GM21619 (cell line): ENCODE measurements around the gene TTC36.
A peak's percentile ranks its signal among the peaks of the same experiment; 100 is the strongest.
"Not testable (repeated sequence)": the region's sequence is repeated elsewhere in the genome, so short reads cannot be mapped to it uniquely, and the experiment has no call there.

ENCODE experiments used
- ATAC-seq: cut with Tn5 transposase; IDR thresholded peaks from one replicate; pipeline ENCODE4 v1.9.1; 2021; ENCODE audit not compliant: unreplicated experiment

TTC36 gene, protein sequence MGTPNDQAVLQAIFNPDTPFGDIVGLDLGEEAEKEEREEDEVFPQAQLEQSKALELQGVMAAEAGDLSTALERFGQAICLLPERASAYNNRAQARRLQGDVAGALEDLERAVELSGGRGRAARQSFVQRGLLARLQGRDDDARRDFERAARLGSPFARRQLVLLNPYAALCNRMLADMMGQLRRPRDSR

GRCh38 chr11:118527109-118527508 lies at the start of gene TTC36:
Gene TTC36, plus strand, starts transcription at chr11:118527474. Its CDS starts 21 bp downstream, at chr11:118527495.
- ATAC-seq, result no peak

GRCh38 chr11:118481238-118481637 lies 46.0 kb upstream of the TTC36 start:
- ATAC-seq, result not testable (repeated sequence)

GRCh38 chr11:118484405-118484804 lies 42.9 kb upstream of the TTC36 start:
- ATAC-seq, result no peak

DNA sequence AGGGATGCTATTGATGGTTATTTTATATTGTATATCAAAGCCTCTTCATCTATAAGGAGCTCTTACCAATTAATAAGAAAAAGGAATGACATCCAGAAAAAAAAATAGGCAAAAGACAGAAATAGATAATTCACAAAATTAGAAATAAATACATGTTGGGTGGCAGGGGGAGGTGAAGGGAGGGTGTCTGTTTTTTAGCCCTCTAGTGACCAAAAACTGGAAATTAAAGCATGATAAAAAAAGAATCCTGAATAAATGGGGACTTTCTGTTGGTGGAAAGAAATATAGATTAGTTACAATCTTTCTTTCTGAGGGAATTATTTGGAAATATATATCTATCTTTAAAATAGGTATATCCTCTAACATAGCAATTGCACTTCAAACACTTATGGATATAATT lies 42.0 kb upstream of the TTC36 start:
- ATAC-seq, result no peak

- no peak for ATAC-seq
These were observed 38.7 kb upstream of the TTC36 start for GRCh38 chr11:118488480-118489109.

DNA sequence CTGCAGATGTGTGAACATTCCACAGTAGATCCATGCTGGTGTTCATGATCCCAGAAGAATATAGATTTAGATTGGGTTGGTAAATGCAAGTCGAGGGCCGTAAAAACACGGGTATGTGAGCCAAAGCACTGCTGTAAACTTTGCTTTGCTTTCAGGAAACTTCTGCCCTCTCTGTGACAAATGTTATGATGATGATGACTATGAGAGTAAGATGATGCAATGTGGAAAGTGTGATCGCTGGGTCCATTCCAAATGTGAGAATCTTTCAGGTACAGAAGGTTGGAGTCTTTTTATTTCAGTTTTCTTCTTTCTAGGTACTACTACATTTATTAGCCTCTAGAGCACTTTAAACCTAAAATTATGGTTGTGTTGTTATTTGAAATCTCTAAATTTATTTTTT lies 36.2 kb upstream of the TTC36 start:
- no peak for ATAC-seq

- ATAC-seq, result no peak
These were observed 29.4 kb upstream of the TTC36 start for GRCh38 chr11:118497831-118498230.

GRCh38 chr11:118503216-118503615 lies 24.1 kb upstream of the TTC36 start:
- ATAC-seq, result no peak

- no peak for ATAC-seq
These were observed 15.7 kb upstream of the TTC36 start for GRCh38 chr11:118511601-118512000.

DNA sequence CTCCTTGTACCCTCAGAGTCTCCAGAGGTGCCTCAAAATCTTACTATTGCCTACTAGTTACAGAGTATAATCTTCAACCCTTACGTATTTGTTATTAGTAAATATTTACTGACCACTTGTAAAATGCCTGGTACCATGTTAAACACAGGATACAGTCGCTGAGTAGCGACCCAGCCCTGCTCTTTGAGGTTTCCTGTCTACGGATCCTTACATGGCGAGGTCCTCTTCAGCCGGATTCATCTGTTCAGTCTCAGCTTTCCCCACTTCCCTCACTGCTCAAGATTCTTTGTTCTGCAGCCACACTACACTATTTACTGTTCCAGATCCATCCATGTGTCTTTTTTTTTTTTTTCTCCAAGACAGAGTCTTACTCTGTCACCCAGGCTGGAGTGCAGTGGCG lies 13.2 kb upstream of the TTC36 start:
- no peak for ATAC-seq

GRCh38 chr11:118519549-118519948 lies 7.7 kb upstream of the TTC36 start:
- no peak for ATAC-seq

GRCh38 chr11:118521892-118522311 lies 5.4 kb upstream of the TTC36 start:
- ATAC-seq, result peak; percentile 73

DNA sequence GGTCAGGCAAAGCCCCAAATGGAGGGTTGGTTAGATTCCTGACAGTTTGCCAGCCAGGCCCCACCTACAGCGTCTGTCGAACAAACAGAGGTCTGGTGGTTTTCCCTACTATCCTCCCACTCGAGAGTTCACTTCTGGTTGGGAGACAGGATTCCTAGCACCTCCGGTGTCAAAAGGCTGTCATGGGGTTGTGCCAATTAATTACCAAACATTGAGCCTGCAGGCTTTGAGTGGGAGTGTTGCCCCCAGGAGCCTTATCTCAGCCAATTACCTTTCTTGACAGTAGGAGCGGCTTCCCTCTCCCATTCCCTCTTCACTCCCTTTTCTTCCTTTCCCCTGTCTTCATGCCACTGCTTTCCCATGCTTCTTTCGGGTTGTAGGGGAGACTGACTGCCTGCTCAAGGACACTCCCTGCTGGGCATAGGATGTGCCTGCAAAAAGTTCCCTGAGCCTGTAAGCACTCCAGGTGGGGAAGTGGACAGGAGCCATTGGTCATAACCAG lies 4.7 kb upstream of the TTC36 start:
- no peak for ATAC-seq

GRCh38 chr11:118524356-118524755 lies 2.9 kb upstream of the TTC36 start:
- no peak for ATAC-seq

GRCh38 chr11:118524757-118525470 lies 2.4 kb upstream of the TTC36 start:
- ATAC-seq, result no peak

- no peak for ATAC-seq
These were observed 586 bp upstream of the TTC36 start for GRCh38 chr11:118526688-118527087.

DNA sequence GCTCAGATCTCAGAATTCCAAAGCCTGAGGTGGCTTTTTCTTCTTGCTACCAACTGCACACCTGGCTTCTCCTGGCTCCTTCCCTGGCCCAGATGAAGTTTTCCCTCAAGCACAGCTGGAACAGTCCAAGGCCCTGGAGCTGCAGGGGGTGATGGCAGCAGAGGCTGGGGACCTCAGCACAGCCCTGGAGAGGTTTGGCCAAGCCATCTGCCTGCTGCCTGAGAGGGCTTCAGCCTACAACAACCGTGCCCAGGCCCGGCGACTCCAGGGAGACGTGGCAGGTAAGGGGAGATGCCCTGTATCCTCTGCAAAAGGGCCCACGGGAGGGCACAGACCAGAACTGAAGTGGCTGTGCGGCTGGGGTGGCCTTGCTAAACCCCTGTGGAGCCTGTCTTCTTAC lies 1.2 kb downstream of the TTC36 start:
- no peak for ATAC-seq

- ATAC-seq, result no peak
These were observed 2.4 kb downstream of the TTC36 start for GRCh38 chr11:118529584-118530175.

DNA sequence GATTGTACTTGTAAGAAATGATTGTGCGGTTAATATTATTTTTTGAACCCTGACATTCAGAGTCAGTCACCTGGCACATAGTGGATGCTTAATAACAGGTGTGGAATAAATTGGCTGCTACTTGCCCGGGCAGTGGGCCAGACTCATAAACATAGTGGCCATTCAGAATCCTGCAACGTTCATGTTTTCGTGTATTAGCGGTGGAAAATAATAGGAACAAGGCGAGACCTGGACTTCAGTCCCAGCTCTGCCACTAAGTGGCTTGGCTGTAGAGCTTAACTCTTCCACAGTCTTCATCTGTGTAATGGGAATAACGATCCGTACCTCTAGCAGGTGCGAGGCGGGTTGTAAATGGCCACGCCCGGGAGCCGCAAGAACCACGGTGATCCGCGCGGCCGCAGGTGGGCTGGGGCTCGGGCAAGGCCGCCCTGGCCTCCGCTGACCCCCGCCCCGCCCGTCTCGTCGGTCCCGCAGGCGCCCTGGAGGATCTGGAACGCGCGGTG lies 3.0 kb downstream of the TTC36 start:
- no peak for ATAC-seq

GRCh38 chr11:118530683-118531596 lies 3.7 kb downstream of the TTC36 start, which contains the start of gene TMEM25:
Gene TMEM25, plus strand, starts transcription at chr11:118531192. Its CDS starts 610 bp downstream, at chr11:118531802.
- peak; percentile 59 for ATAC-seq
